Esophagus muscularis mucosa (tissue), 4 donors: ENCODE measurements around the gene FER. TPM values are rescaled to one million over a fixed set of nuclear protein-coding genes. Genes with fewer than 3 reads are reported as not detected.
A peak's percentile ranks its signal among the peaks of the same experiment; 100 is the strongest.

Experiments
- DNase-seq: peaks from one replicate; pipeline ENCODE4 v3.0.0-alpha.2; 2017; ENCODE audit errors: extremely low spot score
- H3K27ac ChIP-seq, 4 donors: fragments of 200-600 bp; sonication (generic); replicated peaks in 1 of 4; 1 replicate in 3 of 4; 2 replicates in 1 of 4; pipeline ENCODE4 v1.5.1; 2016 to 2019; ENCODE audit warnings: mild to moderate bottlenecking in 1 of 4
- H3K27me3 ChIP-seq, 4 donors: fragments of 200-600 bp; sonication (generic); one replicate each; pipeline versions ENCODE4 v1.5.1 to v1.6.0; 2016 to 2019
- H3K36me3 ChIP-seq, 4 donors: fragments of 200-600 bp; sonication (generic); one replicate each; pipeline ENCODE4 v1.5.1; 2016 to 2019
- H3K4me1 ChIP-seq, 4 donors: fragments of 200-600 bp; sonication (generic); one replicate each; pipeline ENCODE4 v1.5.1; 2016 to 2019
- H3K4me3 ChIP-seq, 4 donors: fragments of 200-600 bp; sonication (generic); 1 replicate in 2 of 4; 2 replicates in 2 of 4; pipeline ENCODE4 v1.5.1; 2016 to 2019; ENCODE audit warnings: mild to moderate bottlenecking in 4 of 4, moderate library complexity in 1 of 4
- H3K9me3 ChIP-seq, 4 donors: fragments of 200-600 bp; sonication (generic); 1 replicate in 3 of 4; 2 replicates in 1 of 4; pipeline ENCODE4 v1.5.1; 2016 to 2019
- EP300 ChIP-seq: sonication (generic); formaldehyde crosslinking; IDR thresholded peaks from one replicate; pipeline ENCODE4 v1.6.1; 2017; ENCODE audit warnings: antibody characterized with exemption
- POLR2A ChIP-seq: fragments of 450-650 bp; IDR thresholded peaks from one replicate; pipeline ENCODE4 v1.6.1; 2017; ENCODE audit warnings: antibody characterized with exemption, moderate library complexity, mild to moderate bottlenecking, low read depth
- POLR2AphosphoS5 ChIP-seq, 2 donors: sonication (generic); formaldehyde crosslinking; IDR thresholded peaks; one replicate each; pipeline ENCODE4 v1.6.1; 2017; ENCODE audit warnings: antibody characterized with exemption in 2 of 2
- WGBS: methylation state at CpG from one replicate; pipeline ENCODE4 v1.1.5; 2018; 5-methylcytosine and 5-hydroxymethylcytosine counted together
- intact Hi-C: fragments of 100-400 bp; cut with DNase I; formaldehyde crosslinking; loops from one replicate; pipeline ENCODE4 v1.15.1; 2023
- total RNA-seq, 4 donors: library from RNA; depleted of rRNA; stranded (reverse); fragments of >200 nt; gene quantifications; one replicate each; pipeline versions ENCODE4 v1.1.0 to v1.2.1, GENCODE V29; 2016
- TF ChIP-seq, protein P1 (sequence below), 3 experiments: fragments of 200-600 bp in 2 of 3; fragments of 450-650 bp in 1 of 3; sonication (generic) in 2 of 3; IDR thresholded peaks; one replicate each; pipeline ENCODE4 v1.5.1; 2017 to 2019; ENCODE audit warnings: antibody characterized with exemption in 3 of 3, mild to moderate bottlenecking in 2 of 3, moderate library complexity in 1 of 3

The FER gene
- total RNA-seq, 4 donors from 2014 or later: 17.6 to 32.8 (median 25.4) TPM

DNA sequence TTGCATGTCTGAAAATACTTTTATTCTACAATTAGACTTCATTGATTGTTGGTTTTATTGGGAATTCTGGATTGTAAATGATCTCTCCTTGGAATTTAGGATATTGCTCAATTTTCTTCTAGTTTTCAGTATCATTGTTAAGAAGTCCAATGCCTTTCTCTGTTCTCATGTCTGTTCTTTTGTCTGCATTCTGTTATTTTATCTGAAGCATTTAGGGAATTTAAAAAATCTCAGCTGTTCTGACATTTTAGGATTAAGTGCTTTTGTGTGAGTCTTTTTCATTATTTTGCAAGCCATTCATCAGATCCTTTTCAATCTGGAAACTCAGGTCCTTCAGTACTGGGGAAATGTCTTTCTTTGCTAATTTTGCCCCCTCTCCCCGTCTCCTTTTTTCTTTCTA, 4.4 kb upstream of the FER start:
- Histone ChIP-seq H3K36me3 (no peaks in the 10 kb centered on the region), H3K27ac (no peak overlapping the region), H3K4me1 (peaks cover 8 to 11% (median 11%) of the 10 kb centered on the region in 4 donors), H3K9me3 (no peaks in the 10 kb centered on the region), H3K4me3 (no peak overlapping the region), H3K27me3 (no peaks in the 10 kb centered on the region)
- TF ChIP-seq, protein P1, sequence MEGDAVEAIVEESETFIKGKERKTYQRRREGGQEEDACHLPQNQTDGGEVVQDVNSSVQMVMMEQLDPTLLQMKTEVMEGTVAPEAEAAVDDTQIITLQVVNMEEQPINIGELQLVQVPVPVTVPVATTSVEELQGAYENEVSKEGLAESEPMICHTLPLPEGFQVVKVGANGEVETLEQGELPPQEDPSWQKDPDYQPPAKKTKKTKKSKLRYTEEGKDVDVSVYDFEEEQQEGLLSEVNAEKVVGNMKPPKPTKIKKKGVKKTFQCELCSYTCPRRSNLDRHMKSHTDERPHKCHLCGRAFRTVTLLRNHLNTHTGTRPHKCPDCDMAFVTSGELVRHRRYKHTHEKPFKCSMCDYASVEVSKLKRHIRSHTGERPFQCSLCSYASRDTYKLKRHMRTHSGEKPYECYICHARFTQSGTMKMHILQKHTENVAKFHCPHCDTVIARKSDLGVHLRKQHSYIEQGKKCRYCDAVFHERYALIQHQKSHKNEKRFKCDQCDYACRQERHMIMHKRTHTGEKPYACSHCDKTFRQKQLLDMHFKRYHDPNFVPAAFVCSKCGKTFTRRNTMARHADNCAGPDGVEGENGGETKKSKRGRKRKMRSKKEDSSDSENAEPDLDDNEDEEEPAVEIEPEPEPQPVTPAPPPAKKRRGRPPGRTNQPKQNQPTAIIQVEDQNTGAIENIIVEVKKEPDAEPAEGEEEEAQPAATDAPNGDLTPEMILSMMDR (IDR thresholded peaks at IDR 0.05): no peak
- TF ChIP-seq POLR2A (no peak), EP300 (no peak), POLR2AphosphoS5 (IDR thresholded peaks at IDR 0.05) (no peak)
- DNase-seq: no peak
- WGBS: 94% methylated on average over 1 of the region's 1 CpG
- intact Hi-C loops: loop anchor here (10.0 kb wide), 1 partner anchor 581 kb away; no protein-coding TSS in a partner anchor

DNA sequence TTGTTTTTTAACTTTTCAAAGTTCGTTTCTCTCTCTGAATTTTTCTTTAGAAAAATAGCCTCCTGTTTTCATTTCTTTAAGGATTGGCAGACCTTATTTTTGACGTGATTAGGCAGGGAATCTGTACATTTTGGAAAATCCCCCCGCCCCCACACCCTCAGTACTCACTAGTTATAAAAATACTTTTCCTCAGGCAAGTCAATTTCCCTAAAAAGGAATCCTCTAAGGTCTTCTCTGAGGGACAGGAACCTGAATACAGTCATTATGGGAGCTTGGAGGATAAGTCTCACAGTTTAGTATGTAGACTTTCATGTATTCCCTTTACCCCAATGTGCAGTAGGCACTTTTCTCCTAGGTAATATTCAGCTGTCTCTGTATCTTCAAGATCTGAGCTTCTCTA, 3.9 kb upstream of the FER start:
- Histone ChIP-seq H3K4me3 (no peak overlapping the region), H3K27me3 (no peaks in the 10 kb centered on the region), H3K4me1 (peaks cover 8 to 11% (median 11%) of the 10 kb centered on the region in 4 donors), H3K36me3 (no peaks in the 10 kb centered on the region), H3K27ac (no peak overlapping the region), H3K9me3 (no peaks in the 10 kb centered on the region)
- intact Hi-C loops: loop anchor here (10.0 kb wide), 1 partner anchor 581 kb away; no protein-coding TSS in a partner anchor
- no peak for DNase-seq
- TF ChIP-seq POLR2AphosphoS5 (IDR thresholded peaks at IDR 0.05): no peak
- TF ChIP-seq EP300: no peak
- TF ChIP-seq POLR2A: no peak
- TF ChIP-seq, protein P1 (IDR thresholded peaks at IDR 0.05): no peak
- WGBS: 87% methylated on average over 3 of the region's 3 CpGs

DNA sequence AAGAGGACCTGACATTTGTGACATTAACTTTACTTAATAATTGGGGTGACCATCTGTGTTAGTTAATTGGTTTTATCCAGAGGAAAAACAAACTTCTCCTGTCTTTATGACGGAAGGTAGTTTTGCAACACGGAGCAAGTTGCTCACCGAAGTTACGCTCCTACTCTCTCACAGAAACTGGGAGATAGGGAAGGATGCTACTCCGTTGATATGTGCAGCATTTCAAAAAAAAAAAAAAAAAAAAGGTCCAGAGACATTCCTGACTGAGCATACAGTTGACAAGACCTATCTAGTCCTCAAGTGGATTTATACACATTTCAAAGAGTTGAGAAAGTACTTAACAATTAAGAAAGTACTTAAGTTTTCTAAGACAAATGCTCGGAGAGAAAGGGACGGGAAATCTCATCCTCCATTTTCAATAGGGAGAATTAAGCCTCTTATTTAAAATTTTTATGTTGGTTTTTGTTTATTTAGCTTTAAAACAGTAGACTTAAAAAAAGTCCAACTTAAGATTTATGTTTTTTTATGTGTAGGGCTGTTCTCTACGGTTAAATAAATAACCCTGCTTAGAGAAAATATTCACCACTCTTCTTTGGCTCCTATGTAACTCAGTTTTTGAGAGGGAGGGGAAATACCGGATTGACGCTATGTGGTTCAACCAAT, 455 bp upstream of the FER start:
- H3K27me3 ChIP-seq: no peaks in the 10 kb centered on the region
- H3K36me3 ChIP-seq: no peaks in the 10 kb centered on the region
- no peak for DNase-seq
- TF ChIP-seq POLR2A (no peak), POLR2AphosphoS5 (IDR thresholded peaks at IDR 0.05) (no peak), EP300 (no peak)
- TF ChIP-seq, protein P1 (IDR thresholded peaks at IDR 0.05): no peak
- H3K4me1 ChIP-seq: peaks cover 8 to 36% (median 26%) of the 10 kb centered on the region in 4 donors
- intact Hi-C loops: loop anchor here (5.0 to 10.0 kb wide), 2 partner anchors 65 to 578 kb away; no protein-coding TSS in a partner anchor
- peak overlapping the region; percentile 98 to 99 (median 98) for H3K27ac ChIP-seq
- H3K9me3 ChIP-seq: no peaks in the 10 kb centered on the region
- WGBS: 48% methylated on average over 10 of the region's 10 CpGs
- H3K4me3 ChIP-seq: peak overlapping the region; percentile 87 to 97 (median 95)

DNA sequence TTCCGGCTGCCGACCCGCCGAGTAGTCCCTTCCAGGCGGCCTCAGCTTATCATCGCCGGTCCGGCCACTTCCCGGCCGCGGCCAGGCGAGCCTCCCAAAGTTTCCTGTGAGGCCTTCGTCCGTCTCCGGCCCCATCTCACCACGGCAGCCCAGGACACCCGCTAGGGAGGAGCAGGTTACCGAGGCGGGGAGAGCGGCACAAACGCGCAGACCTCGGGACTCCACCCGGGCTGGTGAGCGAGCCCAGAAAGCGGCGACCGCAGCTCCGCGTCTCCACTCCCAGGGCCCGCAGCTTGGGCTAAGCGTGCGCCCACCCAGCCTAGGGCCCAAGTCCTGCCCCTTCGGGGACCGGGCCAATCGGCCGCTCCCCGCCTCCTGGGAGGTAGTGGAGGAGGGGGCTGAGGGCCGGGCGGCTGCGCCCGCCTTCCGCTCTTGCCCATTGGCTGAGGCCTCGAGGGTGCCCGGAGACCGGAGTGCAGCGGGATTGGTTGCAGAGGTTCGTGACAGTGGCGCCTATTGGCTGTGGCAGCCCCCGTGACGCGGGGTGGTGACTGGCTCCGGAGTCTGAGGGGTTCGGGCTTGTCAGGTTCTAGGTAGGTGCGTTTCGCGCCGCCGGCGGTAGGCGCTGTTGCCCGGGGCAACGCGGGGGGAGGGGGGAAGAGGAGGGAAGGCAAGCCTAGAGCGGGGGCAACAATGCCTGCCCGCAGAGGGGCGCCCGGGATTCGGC, 867 bp downstream of the FER start:
- peaks cover 8 to 47% (median 27%) of the 10 kb centered on the region in 4 donors for H3K4me1 ChIP-seq
- TF ChIP-seq POLR2A (peak; percentile 98), EP300 (no peak), POLR2AphosphoS5 (IDR thresholded peaks at IDR 0.05) (peak; percentile 99 to 100)
- TF ChIP-seq, protein P1 (IDR thresholded peaks at IDR 0.05): peak in 2 of 3 experiments; percentile 11 to 20
- no peaks in the 10 kb centered on the region for H3K9me3 ChIP-seq
- H3K4me3 ChIP-seq: peak overlapping the region; percentile 87 to 97 (median 95)
- H3K27me3 ChIP-seq: no peaks in the 10 kb centered on the region
- intact Hi-C loops: loop anchor here (2.0 to 10.0 kb wide), 3 partner anchors 20 to 576 kb away; no protein-coding TSS in a partner anchor
- H3K27ac ChIP-seq: peak overlapping the region; percentile 98 to 99 (median 98)
- peak; percentile 100 for DNase-seq
- H3K36me3 ChIP-seq: no peaks in the 10 kb centered on the region
- under 1% methylated on average over 33 of the region's 69 CpGs for WGBS
